Glutamatergic neuron (in vitro differentiated cells): Measurements from ENCODE around the gene EMILIN2. TPM values are rescaled to one million over a fixed set of nuclear protein-coding genes. Genes with fewer than 3 reads are reported as not detected.

Experiments used
- DNase-seq: peaks from one replicate; pipeline ENCODE4 v3.0.0; 2022
- H3K27ac Mint-ChIP-seq: one replicate; pipeline ENCODE4 v1.8.0; 2020; ENCODE audit warnings: mild to moderate bottlenecking, mixed read lengths, inconsistent platforms; ENCODE audit not compliant: unreplicated experiment
- H3K27me3 Mint-ChIP-seq: one replicate; pipeline ENCODE4 v1.8.0; 2020; ENCODE audit warnings: mild to moderate bottlenecking, moderate library complexity, mixed read lengths, inconsistent platforms; ENCODE audit not compliant: unreplicated experiment
- H3K36me3 Mint-ChIP-seq: one replicate; pipeline ENCODE4 v1.8.0; 2020; ENCODE audit warnings: mild to moderate bottlenecking, mixed read lengths, inconsistent platforms; ENCODE audit not compliant: unreplicated experiment
- H3K4me1 Mint-ChIP-seq: one replicate; pipeline ENCODE4 v1.8.0; 2020; ENCODE audit warnings: mild to moderate bottlenecking, low read depth, mixed read lengths, inconsistent platforms; ENCODE audit not compliant: unreplicated experiment
- H3K4me3 Mint-ChIP-seq: one replicate; pipeline ENCODE4 v1.8.0; 2020; ENCODE audit warnings: mild to moderate bottlenecking, mixed read lengths, inconsistent platforms; ENCODE audit not compliant: unreplicated experiment
- H3K9me3 Mint-ChIP-seq: one replicate; pipeline ENCODE4 v1.8.0; 2020; ENCODE audit warnings: mild to moderate bottlenecking, moderate library complexity, mixed read lengths, inconsistent platforms; ENCODE audit not compliant: unreplicated experiment
- CTCF ChIP-seq: fragments of 200-600 bp; sonication (generic); IDR thresholded peaks from one replicate; pipeline ENCODE4 v1.5.0; 2021; ENCODE audit not compliant: partially characterized antibody, unreplicated experiment
- total RNA-seq: library from RNA; stranded (reverse); fragmentation: NEBNext Ultra II Directional; extraction: Animal tissue kit (Norgen Biotek cat#: 25700); gene quantifications from one replicate; pipeline ENCODE4 v1.2.1, GENCODE V29; 2021; ENCODE audit not compliant: unreplicated experiment

EMILIN2 gene
- total RNA-seq, 1 donor from 2014 or later, result 4.1 TPM

GRCh38 chr18:2963048-2963447, 116.2 kb downstream of the EMILIN2 start:
- no peak for TF ChIP-seq CTCF
- peaks cover 7% of the 10 kb centered on the region for H3K4me1 Mint-ChIP-seq
- no peaks in the 10 kb centered on the region for H3K36me3 Mint-ChIP-seq
- H3K9me3 Mint-ChIP-seq, result no peaks in the 10 kb centered on the region
- no peak overlapping the region for H3K27ac Mint-ChIP-seq
- no peak for DNase-seq
- no peak overlapping the region for H3K4me3 Mint-ChIP-seq
- H3K27me3 Mint-ChIP-seq, result no peaks in the 10 kb centered on the region

- Mint-ChIP-seq H3K36me3 (no peaks in the 10 kb centered on the region), H3K27ac (no peak overlapping the region), H3K9me3 (no peaks in the 10 kb centered on the region), H3K4me3 (no peak overlapping the region), H3K4me1 (peaks cover 7% of the 10 kb centered on the region), H3K27me3 (no peaks in the 10 kb centered on the region)
- DNase-seq, result no peak
- no peak for TF ChIP-seq CTCF
Observed at GRCh38 chr18:2964361-2965010, 117.7 kb downstream of the EMILIN2 start.

Other genes with a start within 250 kb of the EMILIN2 start
- gene SMCHD1, start 191.3 kb upstream of the EMILIN2 start, total RNA-seq, result 34.4 TPM
- gene LPIN2, start 166.1 kb downstream of the EMILIN2 start, total RNA-seq, result 7.6 TPM